Stomach (tissue), 4 donors: ENCODE data around the gene PRRX2.

Experiments
- POLR2AphosphoS5 ChIP-seq, 3 donors: sonication (generic); formaldehyde crosslinking; IDR thresholded peaks; one replicate each; pipeline ENCODE4 v1.6.1; 2016; ENCODE audit warnings: antibody characterized with exemption in 3 of 3
- TF ChIP-seq, protein P1 (sequence below), 7 experiments: fragments of 450-650 bp in 4 of 7; fragments of 200-600 bp in 3 of 7; sonication (generic) in 3 of 7; IDR thresholded peaks; one replicate each; pipeline ENCODE4 v1.5.1; 2016 to 2019; ENCODE audit warnings: antibody characterized with exemption in 7 of 7, control low read depth in 2 of 7, mild to moderate bottlenecking in 1 of 7

DNA sequence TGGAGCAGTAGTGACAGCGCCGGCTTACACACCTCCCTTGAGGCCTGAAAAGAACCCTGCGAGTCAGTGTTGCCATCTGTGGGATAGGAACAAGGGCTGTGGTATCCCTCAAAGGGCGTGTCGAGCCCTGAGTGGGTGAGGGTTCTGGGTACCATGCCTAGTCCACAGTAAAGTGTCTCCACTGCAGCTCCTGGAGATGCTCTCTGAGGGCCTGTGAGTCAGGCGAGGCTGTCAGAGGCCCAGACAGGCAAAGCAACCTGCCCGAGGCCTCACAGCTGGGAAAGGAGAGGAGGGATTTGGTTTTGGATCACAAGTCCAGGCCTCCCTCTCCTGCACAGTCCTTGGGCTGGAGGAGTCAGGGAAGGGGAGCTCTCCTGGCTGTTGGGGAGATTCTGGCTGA, 6.1 kb downstream of the PRRX2 start:
- TF ChIP-seq, protein P1, sequence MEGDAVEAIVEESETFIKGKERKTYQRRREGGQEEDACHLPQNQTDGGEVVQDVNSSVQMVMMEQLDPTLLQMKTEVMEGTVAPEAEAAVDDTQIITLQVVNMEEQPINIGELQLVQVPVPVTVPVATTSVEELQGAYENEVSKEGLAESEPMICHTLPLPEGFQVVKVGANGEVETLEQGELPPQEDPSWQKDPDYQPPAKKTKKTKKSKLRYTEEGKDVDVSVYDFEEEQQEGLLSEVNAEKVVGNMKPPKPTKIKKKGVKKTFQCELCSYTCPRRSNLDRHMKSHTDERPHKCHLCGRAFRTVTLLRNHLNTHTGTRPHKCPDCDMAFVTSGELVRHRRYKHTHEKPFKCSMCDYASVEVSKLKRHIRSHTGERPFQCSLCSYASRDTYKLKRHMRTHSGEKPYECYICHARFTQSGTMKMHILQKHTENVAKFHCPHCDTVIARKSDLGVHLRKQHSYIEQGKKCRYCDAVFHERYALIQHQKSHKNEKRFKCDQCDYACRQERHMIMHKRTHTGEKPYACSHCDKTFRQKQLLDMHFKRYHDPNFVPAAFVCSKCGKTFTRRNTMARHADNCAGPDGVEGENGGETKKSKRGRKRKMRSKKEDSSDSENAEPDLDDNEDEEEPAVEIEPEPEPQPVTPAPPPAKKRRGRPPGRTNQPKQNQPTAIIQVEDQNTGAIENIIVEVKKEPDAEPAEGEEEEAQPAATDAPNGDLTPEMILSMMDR (IDR thresholded peaks at IDR 0.05) = no peak
- no peak for TF ChIP-seq POLR2AphosphoS5 (IDR thresholded peaks at IDR 0.05)
